GM12878 (cell line): ENCODE results near the gene PPP5C. TPM values are rescaled to one million over a fixed set of nuclear protein-coding genes. Genes with fewer than 3 reads are reported as not detected.

Experiments used
- ATAC-seq: fragments of 200-7000 bp; cut with Tn5 transposase; 3 replicates; pipeline ENCODE4 v1.9.1; 2020; ENCODE audit warnings: mild to moderate bottlenecking, moderate library complexity
- BruUV-seq: library from RNA; stranded (reverse); fragments of 400-500 nt; replicated peaks from 2 replicates; lab custom pipeline; 2021; lab: Mats Ljungman, UMichigan
- CTCF ChIA-PET: fragments of 300-600 bp; sonication (Branson Sonifier 250); formaldehyde crosslinking; extraction: SDS; loops from one replicate; lab custom pipeline; 2021; ENCODE audit warnings: inconsistent platforms; lab: Yijun Ruan, JAX
- POLR2A ChIA-PET: fragments of 350-600 bp; formaldehyde crosslinking; extraction: SDS; loops from one replicate; lab custom pipeline; 2021; ENCODE audit warnings: inconsistent platforms; lab: Charles Lee
- RAD21 ChIA-PET: fragments of 300-600 bp; sonication (Branson Sonifier 250); formaldehyde crosslinking; loops from one replicate; lab custom pipeline; 2023; ENCODE audit warnings: antibody characterized with exemption; ENCODE audit not compliant: unreplicated experiment; lab: Charles Lee
- SMC1A ChIA-PET: fragments of 300-600 bp; sonication (Branson Sonifier 250); formaldehyde crosslinking; loops from one replicate; lab custom pipeline; 2023; ENCODE audit not compliant: unreplicated experiment, uncharacterized antibody; lab: Charles Lee
- DNase-seq: peaks from one replicate; pipeline ENCODE4 v3.0.0-alpha.2; 2011; ENCODE audit warnings: low read depth, low spot score
- FAIRE-seq: peaks from 3 replicates; lab custom pipeline; 2011; peaks lifted over from hg19 to GRCh38; lab: Jason Lieb, UNC
- H2AFZ ChIP-seq: 2 replicates; pipeline ENCODE4 v1.6.0; 2011; ENCODE audit warnings: low read depth, low read length, control low read depth; ENCODE audit not compliant: control insufficient read depth
- H3K27ac ChIP-seq: 2 replicates; pipeline ENCODE4 v1.5.1; 2011; ENCODE audit warnings: control low read depth; ENCODE audit not compliant: control insufficient read depth, insufficient read depth
- H3K27me3 ChIP-seq, 2 experiments: replicated peaks in 1 of 2; 2 replicates each; pipeline versions ENCODE4 v1.6.0 to v1.6.1; 2011; ENCODE audit warnings: low read length in 1 of 2; ENCODE audit not compliant: control insufficient read depth in 2 of 2, insufficient read depth in 2 of 2
- H3K36me3 ChIP-seq, 2 experiments: 2 replicates each; pipeline ENCODE4 v1.5.1; 2011; ENCODE audit warnings: low read length in 1 of 2; ENCODE audit not compliant: control insufficient read depth in 2 of 2, insufficient read depth in 2 of 2
- H3K4me1 ChIP-seq: 2 replicates; pipeline ENCODE4 v1.6.1; 2011; ENCODE audit warnings: mild to moderate bottlenecking, low read length, moderate library complexity, mixed read lengths; ENCODE audit not compliant: control insufficient read depth, insufficient read depth
- H3K4me2 ChIP-seq: 2 replicates; pipeline ENCODE4 v1.6.0; 2011; ENCODE audit warnings: control low read depth; ENCODE audit not compliant: control insufficient read depth, insufficient read depth
- H3K4me3 ChIP-seq: fragments of 200-600 bp; sonication (generic); 2 replicates; pipeline ENCODE4 v1.5.1; 2016
- H3K79me2 ChIP-seq: 2 replicates; pipeline ENCODE4 v1.6.0; 2011; ENCODE audit warnings: low read length; ENCODE audit not compliant: control insufficient read depth, insufficient read depth
- H3K9ac ChIP-seq: 2 replicates; pipeline ENCODE4 v1.8.0; 2011; ENCODE audit warnings: low read length, control low read depth, mixed read lengths; ENCODE audit not compliant: control insufficient read depth, insufficient read depth
- H3K9me3 ChIP-seq: replicated peaks from 3 replicates; pipeline ENCODE4 v1.5.1; 2011; ENCODE audit warnings: mild to moderate bottlenecking, low read length; ENCODE audit not compliant: control insufficient read depth, insufficient read depth
- H4K20me1 ChIP-seq: 2 replicates; pipeline ENCODE4 v1.6.0; 2011; ENCODE audit not compliant: control insufficient read depth, insufficient read depth
- EED ChIP-seq: sonication (generic); IDR thresholded peaks from 2 replicates; pipeline ENCODE4 v1.6.1; 2016; ENCODE audit warnings: antibody characterized with exemption, low read depth
- HDAC2 ChIP-seq: fragments of 200-600 bp; sonication (generic); IDR thresholded peaks from 2 replicates; pipeline ENCODE4 v1.6.1; 2017
- IRF4 ChIP-seq: IDR thresholded peaks from 2 replicates; pipeline ENCODE4 v1.6.1; 2011; ENCODE audit warnings: low read depth, low read length
- JUND ChIP-seq: IDR thresholded peaks from 2 replicates; pipeline ENCODE4 v1.6.1; 2012; ENCODE audit warnings: low read depth, mild to moderate bottlenecking, low read length, improper control_type of control experiment, moderate library complexity
- MYB ChIP-seq: fragments of 150-350 bp; IDR thresholded peaks from 2 replicates; pipeline ENCODE4 v1.6.1; 2014; ENCODE audit warnings: mild to moderate bottlenecking, low read depth, low read length, borderline replicate concordance
- MYC ChIP-seq: IDR thresholded peaks from 2 replicates; pipeline ENCODE4 v1.6.1; 2011; ENCODE audit warnings: mild to moderate bottlenecking, low read length, moderate library complexity, inconsistent platforms; ENCODE audit not compliant: insufficient read depth, insufficient replicate concordance, insufficient read length, severe bottlenecking
- PAX5 ChIP-seq: IDR thresholded peaks from 2 replicates; pipeline ENCODE4 v1.6.1; 2011; ENCODE audit warnings: low read depth, low read length, borderline replicate concordance
- RAD21 ChIP-seq: IDR thresholded peaks from 2 replicates; pipeline ENCODE4 v1.6.1; 2011; ENCODE audit warnings: mild to moderate bottlenecking, low read depth, low read length, moderate library complexity; ENCODE audit not compliant: insufficient read depth
- USF2 ChIP-seq: IDR thresholded peaks from 2 replicates; pipeline ENCODE4 v1.6.1; 2011; ENCODE audit warnings: low read depth, low read length, improper control_type of control experiment, borderline replicate concordance
- WRNIP1 ChIP-seq: IDR thresholded peaks from 2 replicates; pipeline ENCODE4 v1.6.1; 2011; ENCODE audit warnings: low read depth, low read length, improper control_type of control experiment, borderline replicate concordance
- ZNF207 ChIP-seq: fragments of 450-650 bp; IDR thresholded peaks from 2 replicates; pipeline ENCODE4 v1.6.1; 2014; ENCODE audit warnings: antibody characterized with exemption, mild to moderate bottlenecking, borderline replicate concordance
- WGBS: methylation state at CpG from one replicate; pipeline ENCODE4 v1.1.6; 2016; ENCODE audit warnings: low lambda C conversion rate; ENCODE audit not compliant: insufficient replicate concordance, insufficient coverage; ENCODE audit errors: missing lambda C conversion rate; 5-methylcytosine and 5-hydroxymethylcytosine counted together
- in situ Hi-C: fragments of 300-500 bp; cut with MboI; formaldehyde crosslinking; loops from 9 replicates; pipeline ENCODE4 v1.14.3; 2018; ENCODE audit warnings: mixed read lengths
- intact Hi-C: fragments of 100-400 bp; cut with micrococcal nuclease; formaldehyde crosslinking; loops from one replicate; pipeline ENCODE4 v1.14.2; 2022; ENCODE audit not compliant: unreplicated experiment
- polyA plus RNA-seq, 11 experiments: library from polyadenylated mRNA; depleted of rRNA in 4 of 11; unstranded in 6 of 11; stranded (reverse) in 5 of 11; fragments of >200 nt; fragmentation: Nextera tagmentation in 4 of 11; fragmentation: Illumina TruSeq in 1 of 11; extraction: Ambion mirVana in 4 of 11; extraction: Trizol in 1 of 11; gene quantifications; 1 replicate in 1 of 11; 2 replicates in 10 of 11; pipeline versions ENCODE4 v1.2.1 to v1.2.3, GENCODE V29; 2011 to 2016; ENCODE audit warnings: inconsistent platforms in 2 of 11, missing spikeins in 2 of 11, low read depth in 1 of 11
- total RNA-seq, 4 experiments: library from RNA; depleted of rRNA in 3 of 4; stranded (reverse); fragments of >200 nt in 3 of 4; fragmentation: Illumina TruSeq in 1 of 4; extraction: Trizol in 1 of 4; gene quantifications; 2 replicates each; pipeline versions ENCODE4 v1.2.1 to v1.2.3, GENCODE V29; 2013 to 2021
- TF ChIP-seq, protein P1 (sequence below): fragments of 450-650 bp; IDR thresholded peaks from 2 replicates; pipeline ENCODE4 v1.6.1; 2016; ENCODE audit warnings: mild to moderate bottlenecking
- TF ChIP-seq, protein P2 (sequence below): IDR thresholded peaks from 2 replicates; pipeline ENCODE4 v1.6.1; 2011; ENCODE audit warnings: low read depth, mild to moderate bottlenecking, low read length, moderate library complexity, borderline replicate concordance; ENCODE audit errors: extremely low read depth
- TF ChIP-seq, protein P3 (sequence below): fragments of 450-650 bp; IDR thresholded peaks from 2 replicates; pipeline ENCODE4 v1.6.1; 2016; ENCODE audit warnings: mild to moderate bottlenecking

The PPP5C gene
- total and polyA plus RNA-seq, 10 of the 15 experiments (the other 5 are each of a cell fraction or from before 2014, with no cell fraction given): 1.1 to 154 (median 94.5) TPM

DNA sequence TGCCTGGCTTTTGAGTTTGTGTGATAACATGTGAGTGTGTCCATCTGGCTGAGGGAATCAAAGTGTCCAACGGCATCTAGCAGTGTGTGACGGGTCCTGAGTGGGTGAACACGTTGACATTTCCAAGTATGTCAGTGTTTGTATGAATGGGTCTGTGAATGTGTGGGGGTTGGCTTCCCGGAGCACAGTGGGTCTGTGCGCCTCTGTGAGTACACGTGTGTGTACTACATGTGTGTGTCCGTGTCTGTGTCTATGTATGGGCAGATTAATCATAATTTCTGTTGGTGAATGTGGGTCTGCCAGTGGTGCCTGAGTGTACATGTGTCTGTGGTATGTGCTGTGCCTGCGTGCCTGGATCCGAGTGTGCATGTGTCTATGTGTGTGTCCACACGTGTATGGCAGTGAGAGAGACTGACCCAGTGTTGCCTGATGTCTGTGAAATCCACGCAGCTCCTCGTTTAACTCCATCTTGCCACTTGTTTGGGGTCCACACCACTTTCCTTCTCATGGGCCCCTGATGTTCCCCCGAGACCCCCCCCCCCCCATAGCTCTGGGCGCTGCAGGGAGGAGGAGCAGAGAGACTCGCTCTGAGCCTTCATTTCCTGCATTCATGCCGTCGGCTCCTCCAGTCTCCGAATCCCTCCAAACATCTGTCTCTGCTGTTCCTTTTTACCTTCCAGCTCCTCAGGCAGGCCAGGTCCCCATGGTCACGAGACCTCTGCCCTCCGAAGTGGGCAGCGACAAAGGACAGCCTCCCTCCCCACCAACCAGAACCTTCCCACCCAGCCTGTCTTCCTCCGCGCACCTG, 61.2 kb downstream of the PPP5C start:
- Histone ChIP-seq H3K9ac (no peak overlapping the region), H3K36me3 (no peaks in the 10 kb centered on the region), H2AFZ (no peak overlapping the region), H3K27me3 (peaks cover 0 to 3% of the 10 kb centered on the region in 2 experiments; a peak in 3 of 4 replicates)
- ChIA-PET CTCF (no interaction called here), RAD21 (no interaction called here)
- no peak for ATAC-seq
- intact Hi-C loops: no loop called here
- in situ Hi-C loops: no loop called here
- TF ChIP-seq ZNF207 (no peak), WRNIP1 (no peak), JUND (no peak), HDAC2 (no peak), RAD21 (no peak), PAX5 (no peak), IRF4 (no peak), MYB (no peak), MYC (no peak), USF2 (no peak), EED (no peak)
- TF ChIP-seq, protein P1, sequence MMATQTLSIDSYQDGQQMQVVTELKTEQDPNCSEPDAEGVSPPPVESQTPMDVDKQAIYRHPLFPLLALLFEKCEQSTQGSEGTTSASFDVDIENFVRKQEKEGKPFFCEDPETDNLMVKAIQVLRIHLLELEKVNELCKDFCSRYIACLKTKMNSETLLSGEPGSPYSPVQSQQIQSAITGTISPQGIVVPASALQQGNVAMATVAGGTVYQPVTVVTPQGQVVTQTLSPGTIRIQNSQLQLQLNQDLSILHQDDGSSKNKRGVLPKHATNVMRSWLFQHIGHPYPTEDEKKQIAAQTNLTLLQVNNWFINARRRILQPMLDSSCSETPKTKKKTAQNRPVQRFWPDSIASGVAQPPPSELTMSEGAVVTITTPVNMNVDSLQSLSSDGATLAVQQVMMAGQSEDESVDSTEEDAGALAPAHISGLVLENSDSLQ: no peak
- TF ChIP-seq, protein P2, sequence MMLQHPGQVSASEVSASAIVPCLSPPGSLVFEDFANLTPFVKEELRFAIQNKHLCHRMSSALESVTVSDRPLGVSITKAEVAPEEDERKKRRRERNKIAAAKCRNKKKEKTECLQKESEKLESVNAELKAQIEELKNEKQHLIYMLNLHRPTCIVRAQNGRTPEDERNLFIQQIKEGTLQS: no peak
- TF ChIP-seq, protein P3, sequence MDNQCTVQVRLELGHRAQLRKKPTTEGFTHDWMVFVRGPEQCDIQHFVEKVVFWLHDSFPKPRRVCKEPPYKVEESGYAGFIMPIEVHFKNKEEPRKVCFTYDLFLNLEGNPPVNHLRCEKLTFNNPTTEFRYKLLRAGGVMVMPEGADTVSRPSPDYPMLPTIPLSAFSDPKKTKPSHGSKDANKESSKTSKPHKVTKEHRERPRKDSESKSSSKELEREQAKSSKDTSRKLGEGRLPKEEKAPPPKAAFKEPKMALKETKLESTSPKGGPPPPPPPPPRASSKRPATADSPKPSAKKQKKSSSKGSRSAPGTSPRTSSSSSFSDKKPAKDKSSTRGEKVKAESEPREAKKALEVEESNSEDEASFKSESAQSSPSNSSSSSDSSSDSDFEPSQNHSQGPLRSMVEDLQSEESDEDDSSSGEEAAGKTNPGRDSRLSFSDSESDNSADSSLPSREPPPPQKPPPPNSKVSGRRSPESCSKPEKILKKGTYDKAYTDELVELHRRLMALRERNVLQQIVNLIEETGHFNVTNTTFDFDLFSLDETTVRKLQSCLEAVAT: no peak
- TF ChIP-seq, all 136 proteins: peak for 0
- WGBS: 21% methylated on average over 21 of the region's 23 CpGs
- FAIRE-seq (no peak), DNase-seq (no peak)
- BruUV-seq: no TSS peak
- Histone ChIP-seq H4K20me1 (no peaks in the 10 kb centered on the region), H3K27ac (no peak overlapping the region), H3K4me3 (no peak overlapping the region), H3K4me1 (no peaks in the 10 kb centered on the region), H3K79me2 (no peaks in the 10 kb centered on the region), H3K9me3 (no peaks in the 10 kb centered on the region), H3K4me2 (no peak overlapping the region)
- POLR2A ChIA-PET: no interaction called here
- SMC1A ChIA-PET: no interaction called here
